ENCODE data around the gene SETDB2. TPM values are rescaled to one million over a fixed set of nuclear protein-coding genes. Genes with fewer than 3 reads are reported as not detected.

The SETDB2 gene
- total and polyA plus RNA-seq, 10 of the 15 experiments (the other 5 are each of a cell fraction or from before 2014, with no cell fraction given), result 1.2 to 10.0 (median 7.4) TPM

DNA sequence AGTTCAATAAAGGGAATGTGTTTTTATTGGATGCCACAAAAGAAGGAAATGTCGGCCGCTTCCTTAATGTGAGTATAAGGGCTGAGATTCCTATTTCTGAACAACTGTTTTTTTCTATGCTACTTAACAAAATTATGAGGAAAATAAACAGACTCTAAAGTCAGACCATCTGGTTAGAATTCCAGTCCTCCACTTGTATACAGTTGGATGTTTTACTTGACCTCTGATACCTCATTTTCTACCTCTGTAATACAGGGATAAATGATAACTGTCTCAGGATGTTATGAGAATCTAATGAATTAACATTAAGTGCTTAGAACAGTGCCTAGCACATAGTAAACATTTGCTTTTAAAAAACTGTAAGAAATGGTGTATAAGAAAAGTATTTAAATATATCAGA, 44.5 kb downstream of the SETDB2 start:
- in situ Hi-C loops (cut with MboI), result no loop called here
- no peak for FAIRE-seq
- no TSS peak for BruUV-seq (replicated peaks)
- TF ChIP-seq, protein P1, sequence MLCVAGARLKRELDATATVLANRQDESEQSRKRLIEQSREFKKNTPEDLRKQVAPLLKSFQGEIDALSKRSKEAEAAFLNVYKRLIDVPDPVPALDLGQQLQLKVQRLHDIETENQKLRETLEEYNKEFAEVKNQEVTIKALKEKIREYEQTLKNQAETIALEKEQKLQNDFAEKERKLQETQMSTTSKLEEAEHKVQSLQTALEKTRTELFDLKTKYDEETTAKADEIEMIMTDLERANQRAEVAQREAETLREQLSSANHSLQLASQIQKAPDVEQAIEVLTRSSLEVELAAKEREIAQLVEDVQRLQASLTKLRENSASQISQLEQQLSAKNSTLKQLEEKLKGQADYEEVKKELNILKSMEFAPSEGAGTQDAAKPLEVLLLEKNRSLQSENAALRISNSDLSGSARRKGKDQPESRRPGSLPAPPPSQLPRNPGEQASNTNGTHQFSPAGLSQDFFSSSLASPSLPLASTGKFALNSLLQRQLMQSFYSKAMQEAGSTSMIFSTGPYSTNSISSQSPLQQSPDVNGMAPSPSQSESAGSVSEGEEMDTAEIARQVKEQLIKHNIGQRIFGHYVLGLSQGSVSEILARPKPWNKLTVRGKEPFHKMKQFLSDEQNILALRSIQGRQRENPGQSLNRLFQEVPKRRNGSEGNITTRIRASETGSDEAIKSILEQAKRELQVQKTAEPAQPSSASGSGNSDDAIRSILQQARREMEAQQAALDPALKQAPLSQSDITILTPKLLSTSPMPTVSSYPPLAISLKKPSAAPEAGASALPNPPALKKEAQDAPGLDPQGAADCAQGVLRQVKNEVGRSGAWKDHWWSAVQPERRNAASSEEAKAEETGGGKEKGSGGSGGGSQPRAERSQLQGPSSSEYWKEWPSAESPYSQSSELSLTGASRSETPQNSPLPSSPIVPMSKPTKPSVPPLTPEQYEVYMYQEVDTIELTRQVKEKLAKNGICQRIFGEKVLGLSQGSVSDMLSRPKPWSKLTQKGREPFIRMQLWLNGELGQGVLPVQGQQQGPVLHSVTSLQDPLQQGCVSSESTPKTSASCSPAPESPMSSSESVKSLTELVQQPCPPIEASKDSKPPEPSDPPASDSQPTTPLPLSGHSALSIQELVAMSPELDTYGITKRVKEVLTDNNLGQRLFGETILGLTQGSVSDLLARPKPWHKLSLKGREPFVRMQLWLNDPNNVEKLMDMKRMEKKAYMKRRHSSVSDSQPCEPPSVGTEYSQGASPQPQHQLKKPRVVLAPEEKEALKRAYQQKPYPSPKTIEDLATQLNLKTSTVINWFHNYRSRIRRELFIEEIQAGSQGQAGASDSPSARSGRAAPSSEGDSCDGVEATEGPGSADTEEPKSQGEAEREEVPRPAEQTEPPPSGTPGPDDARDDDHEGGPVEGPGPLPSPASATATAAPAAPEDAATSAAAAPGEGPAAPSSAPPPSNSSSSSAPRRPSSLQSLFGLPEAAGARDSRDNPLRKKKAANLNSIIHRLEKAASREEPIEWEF (IDR thresholded peaks at IDR 0.05; ENCODE audit: insufficient replicate concordance, low read depth, low read length), result no peak
- TF ChIP-seq NFYB (IDR thresholded peaks at IDR 0.05; ENCODE audit: insufficient read depth, low read depth, low read length) (no peak), MTA3 (IDR thresholded peaks at IDR 0.05; ENCODE audit: borderline replicate concordance, low read length) (no peak), E4F1 (IDR thresholded peaks at IDR 0.05; ENCODE audit: borderline replicate concordance, partially characterized antibody) (no peak), SP1 (IDR thresholded peaks at IDR 0.05; ENCODE audit: low read depth, low read length) (no peak), MEF2B (IDR thresholded peaks at IDR 0.05; ENCODE audit: partially characterized antibody, poor library complexity, severe bottlenecking) (no peak), HDGF (IDR thresholded peaks at IDR 0.05) (no peak), CBX3 (IDR thresholded peaks at IDR 0.05; ENCODE audit: borderline replicate concordance, low read depth) (no peak), WRNIP1 (IDR thresholded peaks at IDR 0.05; ENCODE audit: borderline replicate concordance, low read depth, low read length) (no peak), SMAD1 (IDR thresholded peaks at IDR 0.05; ENCODE audit: low read depth, partially characterized antibody) (no peak), BCL3 (IDR thresholded peaks at IDR 0.05; ENCODE audit: borderline replicate concordance, insufficient read depth, low read depth, low read length, poor library complexity, severe bottlenecking) (no peak), ZNF622 (IDR thresholded peaks at IDR 0.05) (no peak), BHLHE40 (IDR thresholded peaks at IDR 0.05; ENCODE audit: borderline replicate concordance in 1 of 2, low read depth in 2 of 2, low read length in 1 of 2) (no peak)

More for the DNA sequence above, 44.5 kb downstream of the SETDB2 start:
- H3K4me1 ChIP-seq (ENCODE audit: control insufficient read depth, insufficient read depth, low read length), result no peaks in the 10 kb centered on the region
- WGBS (ENCODE audit: insufficient coverage, insufficient replicate concordance, low lambda C conversion rate, missing lambda C conversion rate), result 100% methylated on average over 2 of the region's 2 CpGs
- no peak overlapping the region for H3K9ac ChIP-seq (ENCODE audit: control insufficient read depth, insufficient read depth, low read length)
- no peak overlapping the region for H3K4me2 ChIP-seq (ENCODE audit: control insufficient read depth, insufficient read depth)
- peaks cover 0 to 24% of the 10 kb centered on the region in 2 experiments; a peak in 2 of 4 replicates for H3K36me3 ChIP-seq (ENCODE audit: control insufficient read depth in 2 of 2, insufficient read depth in 2 of 2, low read length in 1 of 2)
- ATAC-seq (no peak), DNase-seq (ENCODE audit: low read depth, low spot score) (no peak)
- no peaks in the 10 kb centered on the region for H3K27me3 ChIP-seq (replicated peaks in 1 of 2; ENCODE audit: control insufficient read depth in 2 of 2, insufficient read depth in 2 of 2, low read length in 1 of 2)
- H3K79me2 ChIP-seq (ENCODE audit: control insufficient read depth, insufficient read depth, low read length), result no peaks in the 10 kb centered on the region
- ChIA-PET CTCF (no interaction called here), SMC1A (ENCODE audit: uncharacterized antibody, unreplicated experiment) (interaction anchor here (0.6 kb wide), 1 partner anchor 12 kb away, joined by 4 read pairs; no protein-coding TSS in a partner anchor), RAD21 (ENCODE audit: unreplicated experiment) (no interaction called here), POLR2A (no interaction called here)
- no peaks in the 10 kb centered on the region for H3K9me3 ChIP-seq (replicated peaks; ENCODE audit: control insufficient read depth, insufficient read depth, low read length)
- no peak overlapping the region for H2AFZ ChIP-seq (ENCODE audit: control insufficient read depth, low read depth, low read length)
- no peaks in the 10 kb centered on the region for H4K20me1 ChIP-seq (ENCODE audit: control insufficient read depth, insufficient read depth)
- no peak overlapping the region for H3K4me3 ChIP-seq
- intact Hi-C loops (cut with micrococcal nuclease; ENCODE audit: unreplicated experiment), result no loop called here
- H3K27ac ChIP-seq (ENCODE audit: control insufficient read depth, insufficient read depth), result no peak overlapping the region

Data from GM12878 (cell line).